Ishikawa (cell line): ENCODE results near the gene TRAF3IP1.

ENCODE experiments used
- NFIC ChIP-seq: IDR thresholded peaks from 2 replicates; pipeline ENCODE4 v1.6.1; 2012
- TAF1 ChIP-seq: IDR thresholded peaks from 2 replicates; pipeline ENCODE4 v1.6.1; 2012; ENCODE audit warnings: low read depth, mild to moderate bottlenecking
- YY1 ChIP-seq: IDR thresholded peaks from 2 replicates; pipeline ENCODE4 v1.6.1; 2012; ENCODE audit warnings: low read depth
- TF ChIP-seq, protein P1 (sequence below): IDR thresholded peaks from 2 replicates; pipeline ENCODE4 v1.6.1; 2012; ENCODE audit warnings: low read depth, mild to moderate bottlenecking

- no peak for TF ChIP-seq TAF1
- no peak for TF ChIP-seq NFIC
- TF ChIP-seq YY1 = no peak
- TF ChIP-seq, protein P1, sequence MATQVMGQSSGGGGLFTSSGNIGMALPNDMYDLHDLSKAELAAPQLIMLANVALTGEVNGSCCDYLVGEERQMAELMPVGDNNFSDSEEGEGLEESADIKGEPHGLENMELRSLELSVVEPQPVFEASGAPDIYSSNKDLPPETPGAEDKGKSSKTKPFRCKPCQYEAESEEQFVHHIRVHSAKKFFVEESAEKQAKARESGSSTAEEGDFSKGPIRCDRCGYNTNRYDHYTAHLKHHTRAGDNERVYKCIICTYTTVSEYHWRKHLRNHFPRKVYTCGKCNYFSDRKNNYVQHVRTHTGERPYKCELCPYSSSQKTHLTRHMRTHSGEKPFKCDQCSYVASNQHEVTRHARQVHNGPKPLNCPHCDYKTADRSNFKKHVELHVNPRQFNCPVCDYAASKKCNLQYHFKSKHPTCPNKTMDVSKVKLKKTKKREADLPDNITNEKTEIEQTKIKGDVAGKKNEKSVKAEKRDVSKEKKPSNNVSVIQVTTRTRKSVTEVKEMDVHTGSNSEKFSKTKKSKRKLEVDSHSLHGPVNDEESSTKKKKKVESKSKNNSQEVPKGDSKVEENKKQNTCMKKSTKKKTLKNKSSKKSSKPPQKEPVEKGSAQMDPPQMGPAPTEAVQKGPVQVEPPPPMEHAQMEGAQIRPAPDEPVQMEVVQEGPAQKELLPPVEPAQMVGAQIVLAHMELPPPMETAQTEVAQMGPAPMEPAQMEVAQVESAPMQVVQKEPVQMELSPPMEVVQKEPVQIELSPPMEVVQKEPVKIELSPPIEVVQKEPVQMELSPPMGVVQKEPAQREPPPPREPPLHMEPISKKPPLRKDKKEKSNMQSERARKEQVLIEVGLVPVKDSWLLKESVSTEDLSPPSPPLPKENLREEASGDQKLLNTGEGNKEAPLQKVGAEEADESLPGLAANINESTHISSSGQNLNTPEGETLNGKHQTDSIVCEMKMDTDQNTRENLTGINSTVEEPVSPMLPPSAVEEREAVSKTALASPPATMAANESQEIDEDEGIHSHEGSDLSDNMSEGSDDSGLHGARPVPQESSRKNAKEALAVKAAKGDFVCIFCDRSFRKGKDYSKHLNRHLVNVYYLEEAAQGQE = no peak
Measured at GRCh38 chr2:238448031-238448955, 128.0 kb downstream of the TRAF3IP1 start.
